Panc1 (cell line): Measurements from ENCODE around the gene GNA12. TPM values are rescaled to one million over a fixed set of nuclear protein-coding genes. Genes with fewer than 3 reads are reported as not detected.

ENCODE experiments used
- ATAC-seq: fragments of 200-7000 bp; cut with Tn5 transposase; 2 replicates; pipeline ENCODE4 v1.9.1; 2020; ENCODE audit warnings: mild to moderate bottlenecking, moderate library complexity
- BruUV-seq: library from RNA; stranded (reverse); fragments of 400-500 nt; replicated peaks from 2 replicates; lab custom pipeline; 2021; lab: Mats Ljungman, UMichigan
- CTCF ChIA-PET: fragments of 300-600 bp; sonication (Branson Sonifier 250); formaldehyde crosslinking; loops from one replicate; lab custom pipeline; 2022; ENCODE audit warnings: antibody characterized with exemption; lab: Charles Lee
- POLR2A ChIA-PET: fragments of 300-600 bp; sonication (Branson Sonifier 250); formaldehyde crosslinking; loops from one replicate; lab custom pipeline; 2022; ENCODE audit warnings: antibody characterized with exemption; lab: Charles Lee
- DNase-seq: peaks from one replicate; pipeline ENCODE4 v3.0.0-alpha.2; 2010; ENCODE audit warnings: low read depth, low spot score
- H3K27ac ChIP-seq: 2 replicates; pipeline ENCODE4 v1.5.1; 2011; ENCODE audit warnings: mild to moderate bottlenecking, low read length, inconsistent platforms
- H3K27me3 ChIP-seq: fragments of 200-500 bp; sonication (Bioruptor generic); 2 replicates; pipeline ENCODE4 v1.6.0; 2014; ENCODE audit warnings: low read length, inconsistent platforms; ENCODE audit not compliant: control insufficient read depth, insufficient read depth
- H3K36me3 ChIP-seq: fragments of 200-500 bp; sonication (Bioruptor generic); 2 replicates; pipeline ENCODE4 v1.5.1; 2014; ENCODE audit warnings: inconsistent platforms, mild to moderate bottlenecking, low read length, moderate library complexity; ENCODE audit not compliant: control insufficient read depth, insufficient read depth
- H3K4me1 ChIP-seq: 2 replicates; pipeline ENCODE4 v1.5.1; 2011; ENCODE audit warnings: inconsistent platforms, mild to moderate bottlenecking, low read length, moderate library complexity; ENCODE audit not compliant: control insufficient read depth, insufficient read depth
- H3K4me3 ChIP-seq, 2 experiments: 2 replicates each; pipeline ENCODE4 v1.5.1; 2011 to 2012; ENCODE audit warnings: low read depth in 2 of 2, low read length in 2 of 2, mild to moderate bottlenecking in 2 of 2, inconsistent platforms in 1 of 2, moderate library complexity in 1 of 2
- H3K9me3 ChIP-seq: fragments of 200-500 bp; sonication (Bioruptor generic); 2 replicates; pipeline ENCODE4 v1.5.1; 2014; ENCODE audit warnings: low read depth, mild to moderate bottlenecking, inconsistent platforms, low read length, moderate library complexity; ENCODE audit not compliant: control insufficient read depth, insufficient read depth
- POLR2AphosphoS5 ChIP-seq: IDR thresholded peaks from 2 replicates; pipeline ENCODE4 v1.6.1; 2012; ENCODE audit warnings: mild to moderate bottlenecking, low read depth, low read length, moderate library complexity
- SIN3A ChIP-seq: IDR thresholded peaks from 2 replicates; pipeline ENCODE4 v1.6.1; 2012; ENCODE audit warnings: low read depth, mild to moderate bottlenecking, low read length, moderate library complexity, borderline replicate concordance; ENCODE audit not compliant: insufficient read depth
- TCF7L2 ChIP-seq: IDR thresholded peaks from 2 replicates; pipeline ENCODE4 v1.6.1; 2011; ENCODE audit warnings: mild to moderate bottlenecking, low read depth, low read length, inconsistent platforms
- in situ Hi-C: cut with HindIII; loops from 2 replicates; pipeline ENCODE4 v1.10.0; 2016; ENCODE audit warnings: low sequenced_read_pairs, low pct_unique_long_range_greater_than_20kb
- intact Hi-C: fragments of 100-400 bp; cut with micrococcal nuclease; formaldehyde crosslinking; loops from one replicate; pipeline ENCODE4 v1.10.0; 2022; ENCODE audit not compliant: unreplicated experiment
- total RNA-seq: library from RNA; stranded (reverse); gene quantifications from one replicate; pipeline ENCODE4 v1.2.1, GENCODE V29; 2021; ENCODE audit not compliant: unreplicated experiment
- TF ChIP-seq, protein P1 (sequence below), 2 experiments: IDR thresholded peaks; 2 replicates each; pipeline ENCODE4 v1.6.1; 2011 to 2012; ENCODE audit warnings: low read depth in 2 of 2, control low read depth in 1 of 2, low read length in 1 of 2, mild to moderate bottlenecking in 1 of 2, moderate library complexity in 1 of 2; ENCODE audit not compliant: insufficient read depth in 1 of 2
- TF ChIP-seq, protein P2 (sequence below): fragments of 450-650 bp; IDR thresholded peaks from 2 replicates; pipeline ENCODE4 v1.5.1; 2017; ENCODE audit warnings: mild to moderate bottlenecking

Gene GNA12
- total RNA-seq, 1 experiment from 2014 or later = 139 TPM

DNA sequence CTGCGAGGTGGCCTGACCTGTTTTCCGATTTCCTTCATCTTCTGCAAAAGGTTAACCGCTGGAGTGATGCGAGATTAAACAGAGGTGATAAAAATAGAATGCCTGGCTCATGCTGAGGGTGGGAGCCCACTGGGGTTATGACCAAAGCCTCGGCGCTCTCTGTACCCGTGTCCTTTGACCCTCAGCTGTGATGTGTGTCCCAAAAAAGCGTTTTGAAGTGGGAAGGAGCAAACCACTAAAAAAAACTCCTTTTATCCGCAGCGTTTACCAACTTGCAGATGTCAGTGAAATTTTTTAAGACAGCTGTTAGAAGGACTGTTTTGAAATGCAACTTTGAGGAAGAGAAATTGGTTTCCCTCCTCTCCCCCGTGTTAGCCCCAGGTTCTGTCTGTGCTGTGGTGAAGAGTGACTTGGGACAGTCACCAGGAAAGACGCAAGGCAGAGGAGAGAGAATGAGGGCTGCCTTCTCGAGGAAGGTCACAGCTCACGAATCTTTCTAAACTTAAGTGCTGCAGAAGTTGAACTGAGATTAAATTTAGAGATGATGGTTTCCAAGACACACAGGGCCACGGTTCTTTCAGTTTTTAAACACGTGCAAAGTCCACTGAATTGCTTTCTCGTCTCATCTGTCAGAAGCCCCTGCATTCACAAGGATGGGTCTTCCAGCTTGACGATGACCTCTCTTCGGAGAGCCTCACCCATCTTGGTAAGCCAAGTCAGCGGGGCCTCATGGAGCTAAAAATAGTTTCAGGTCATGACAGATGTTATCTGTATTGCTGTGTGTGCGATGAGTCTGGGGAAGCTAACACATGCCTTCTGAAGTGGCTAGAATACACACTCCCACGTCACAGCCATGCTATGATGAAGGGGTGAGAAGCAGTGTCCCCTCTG lies 128.5 kb downstream of the GNA12 start:
- in situ Hi-C loops = no loop called here
- no peak for ATAC-seq

DNA sequence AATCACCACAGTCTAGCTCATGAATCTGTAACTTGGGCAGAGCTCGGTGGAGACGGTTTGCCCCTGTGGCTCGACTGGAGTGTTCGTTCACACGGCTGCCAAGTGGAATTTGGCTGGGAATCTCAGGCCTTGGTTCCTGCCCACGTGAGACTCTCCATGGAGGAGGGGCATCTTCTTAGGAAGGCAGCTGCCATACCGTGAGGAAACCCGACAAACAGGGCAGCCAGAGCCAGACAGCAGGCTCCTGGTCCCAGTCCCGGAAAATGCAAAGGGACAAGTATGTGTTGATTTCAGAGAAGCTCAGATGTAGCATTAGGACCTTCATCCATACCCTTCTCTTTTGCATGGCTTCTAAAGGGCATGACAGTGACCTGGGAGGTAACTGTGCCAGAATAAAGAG lies 129.5 kb downstream of the GNA12 start:
- DNase-seq (no peak), ATAC-seq (no peak)
- intact Hi-C loops = no loop called here
- ChIA-PET CTCF (interaction anchor here (0.6 kb wide), 1 partner anchor 133 kb away, joined by 5 read pairs; no protein-coding TSS in a partner anchor), POLR2A (no interaction called here)
- Histone ChIP-seq H3K4me1 (peaks cover 5% of the 10 kb centered on the region; the same call in 1 of the 2 replicates), H3K27me3 (no peaks in the 10 kb centered on the region), H3K36me3 (no peaks in the 10 kb centered on the region; the same call in 1 of the 2 replicates), H3K4me3 (no peak overlapping the region), H3K9me3 (no peaks in the 10 kb centered on the region), H3K27ac (no peak overlapping the region)
- no TSS peak for BruUV-seq
- in situ Hi-C loops = no loop called here
- TF ChIP-seq SIN3A (no peak), TCF7L2 (no peak), POLR2AphosphoS5 (no peak)
- TF ChIP-seq, protein P1, sequence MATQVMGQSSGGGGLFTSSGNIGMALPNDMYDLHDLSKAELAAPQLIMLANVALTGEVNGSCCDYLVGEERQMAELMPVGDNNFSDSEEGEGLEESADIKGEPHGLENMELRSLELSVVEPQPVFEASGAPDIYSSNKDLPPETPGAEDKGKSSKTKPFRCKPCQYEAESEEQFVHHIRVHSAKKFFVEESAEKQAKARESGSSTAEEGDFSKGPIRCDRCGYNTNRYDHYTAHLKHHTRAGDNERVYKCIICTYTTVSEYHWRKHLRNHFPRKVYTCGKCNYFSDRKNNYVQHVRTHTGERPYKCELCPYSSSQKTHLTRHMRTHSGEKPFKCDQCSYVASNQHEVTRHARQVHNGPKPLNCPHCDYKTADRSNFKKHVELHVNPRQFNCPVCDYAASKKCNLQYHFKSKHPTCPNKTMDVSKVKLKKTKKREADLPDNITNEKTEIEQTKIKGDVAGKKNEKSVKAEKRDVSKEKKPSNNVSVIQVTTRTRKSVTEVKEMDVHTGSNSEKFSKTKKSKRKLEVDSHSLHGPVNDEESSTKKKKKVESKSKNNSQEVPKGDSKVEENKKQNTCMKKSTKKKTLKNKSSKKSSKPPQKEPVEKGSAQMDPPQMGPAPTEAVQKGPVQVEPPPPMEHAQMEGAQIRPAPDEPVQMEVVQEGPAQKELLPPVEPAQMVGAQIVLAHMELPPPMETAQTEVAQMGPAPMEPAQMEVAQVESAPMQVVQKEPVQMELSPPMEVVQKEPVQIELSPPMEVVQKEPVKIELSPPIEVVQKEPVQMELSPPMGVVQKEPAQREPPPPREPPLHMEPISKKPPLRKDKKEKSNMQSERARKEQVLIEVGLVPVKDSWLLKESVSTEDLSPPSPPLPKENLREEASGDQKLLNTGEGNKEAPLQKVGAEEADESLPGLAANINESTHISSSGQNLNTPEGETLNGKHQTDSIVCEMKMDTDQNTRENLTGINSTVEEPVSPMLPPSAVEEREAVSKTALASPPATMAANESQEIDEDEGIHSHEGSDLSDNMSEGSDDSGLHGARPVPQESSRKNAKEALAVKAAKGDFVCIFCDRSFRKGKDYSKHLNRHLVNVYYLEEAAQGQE (IDR thresholded peaks at IDR 0.05; ENCODE audit: insufficient read depth in 1 of 2, low read depth in 2 of 2, low read length in 1 of 2) = no peak
- TF ChIP-seq, protein P2, sequence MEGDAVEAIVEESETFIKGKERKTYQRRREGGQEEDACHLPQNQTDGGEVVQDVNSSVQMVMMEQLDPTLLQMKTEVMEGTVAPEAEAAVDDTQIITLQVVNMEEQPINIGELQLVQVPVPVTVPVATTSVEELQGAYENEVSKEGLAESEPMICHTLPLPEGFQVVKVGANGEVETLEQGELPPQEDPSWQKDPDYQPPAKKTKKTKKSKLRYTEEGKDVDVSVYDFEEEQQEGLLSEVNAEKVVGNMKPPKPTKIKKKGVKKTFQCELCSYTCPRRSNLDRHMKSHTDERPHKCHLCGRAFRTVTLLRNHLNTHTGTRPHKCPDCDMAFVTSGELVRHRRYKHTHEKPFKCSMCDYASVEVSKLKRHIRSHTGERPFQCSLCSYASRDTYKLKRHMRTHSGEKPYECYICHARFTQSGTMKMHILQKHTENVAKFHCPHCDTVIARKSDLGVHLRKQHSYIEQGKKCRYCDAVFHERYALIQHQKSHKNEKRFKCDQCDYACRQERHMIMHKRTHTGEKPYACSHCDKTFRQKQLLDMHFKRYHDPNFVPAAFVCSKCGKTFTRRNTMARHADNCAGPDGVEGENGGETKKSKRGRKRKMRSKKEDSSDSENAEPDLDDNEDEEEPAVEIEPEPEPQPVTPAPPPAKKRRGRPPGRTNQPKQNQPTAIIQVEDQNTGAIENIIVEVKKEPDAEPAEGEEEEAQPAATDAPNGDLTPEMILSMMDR = no peak

More for the DNA sequence above, 128.5 kb downstream of the GNA12 start:
- Histone ChIP-seq H3K4me1 (peaks cover 7% of the 10 kb centered on the region; the same call in 1 of the 2 replicates), H3K4me3 (no peak overlapping the region), H3K27ac (no peak overlapping the region), H3K27me3 (no peaks in the 10 kb centered on the region), H3K9me3 (no peaks in the 10 kb centered on the region), H3K36me3 (no peaks in the 10 kb centered on the region; the same call in 1 of the 2 replicates)
- intact Hi-C loops = no loop called here
- no TSS peak for BruUV-seq
- POLR2A ChIA-PET = no interaction called here
- no peak for DNase-seq
- TF ChIP-seq, protein P2 = no peak
- no peak for TF ChIP-seq TCF7L2
- TF ChIP-seq, protein P1 (IDR thresholded peaks at IDR 0.05; ENCODE audit: insufficient read depth in 1 of 2, low read depth in 2 of 2, low read length in 1 of 2) = no peak
- TF ChIP-seq POLR2AphosphoS5 = no peak
- TF ChIP-seq SIN3A = no peak
- CTCF ChIA-PET = no interaction called here
